Activated naive CD8-positive, alpha-beta T cell treated with anti-CD3 and anti-CD28 coated beads, Interleukin-2, amount 50 U/mL, for 24 hours (primary cell): ENCODE measurements around the gene FLG.

Experiments
- ATAC-seq: fragments of 150-1000 bp; cut with Tn5 transposase; one replicate; pipeline ENCODE4 v1.10.0; 2021
- DNase-seq: peaks from one replicate; pipeline ENCODE4 v3.0.0; 2021
- H3K27ac Mint-ChIP-seq: one replicate; pipeline ENCODE4 v1.8.0; 2021; ENCODE audit warnings: mild to moderate bottlenecking, mixed read lengths
- H3K27me3 Mint-ChIP-seq: one replicate; pipeline ENCODE4 v1.8.0; 2021; ENCODE audit warnings: mixed read lengths
- H3K36me3 Mint-ChIP-seq: one replicate; pipeline ENCODE4 v1.8.0; 2021; ENCODE audit warnings: low read depth, mixed read lengths
- H3K4me1 Mint-ChIP-seq: one replicate; pipeline ENCODE4 v1.8.0; 2021; ENCODE audit warnings: mixed read lengths
- H3K4me3 Mint-ChIP-seq: one replicate; pipeline ENCODE4 v1.8.0; 2021; ENCODE audit warnings: mild to moderate bottlenecking, moderate library complexity, mixed read lengths
- H3K9me3 Mint-ChIP-seq: one replicate; pipeline ENCODE4 v1.8.0; 2021; ENCODE audit warnings: mixed read lengths

FLG gene

DNA sequence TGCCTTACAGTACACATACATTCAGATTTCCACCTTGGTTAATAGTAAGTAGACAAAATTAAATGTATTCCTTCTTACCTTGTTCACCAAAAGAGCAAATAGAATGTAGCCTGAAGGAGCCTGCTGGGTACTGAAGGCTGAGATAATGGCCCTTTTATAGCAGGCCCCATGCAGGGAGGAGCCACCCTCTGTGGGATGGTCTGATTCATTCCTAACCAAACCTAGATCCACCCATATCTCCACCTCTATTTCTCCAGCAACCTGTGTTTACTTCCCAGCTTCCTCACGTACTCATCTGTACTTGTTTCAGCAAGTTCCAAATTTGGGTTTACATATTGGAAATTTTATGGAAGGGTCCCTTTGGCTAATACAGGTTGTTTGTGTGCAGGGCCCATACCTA lies at the start of gene FLG:
FLG (minus strand) TSS at position 129 of the 400 bp plus-strand sequence. CDS start 9,783 bp downstream, outside the sequence.
- DNase-seq (no peak), ATAC-seq (no peak)
- Mint-ChIP-seq H3K27me3 (peaks cover 3% of the 10 kb centered on the region), H3K4me1 (no peaks in the 10 kb centered on the region), H3K36me3 (no peaks in the 10 kb centered on the region), H3K9me3 (no peaks in the 10 kb centered on the region), H3K4me3 (no peak within 1 kb of the TSS), H3K27ac (no peak within 1 kb of the TSS)

DNA sequence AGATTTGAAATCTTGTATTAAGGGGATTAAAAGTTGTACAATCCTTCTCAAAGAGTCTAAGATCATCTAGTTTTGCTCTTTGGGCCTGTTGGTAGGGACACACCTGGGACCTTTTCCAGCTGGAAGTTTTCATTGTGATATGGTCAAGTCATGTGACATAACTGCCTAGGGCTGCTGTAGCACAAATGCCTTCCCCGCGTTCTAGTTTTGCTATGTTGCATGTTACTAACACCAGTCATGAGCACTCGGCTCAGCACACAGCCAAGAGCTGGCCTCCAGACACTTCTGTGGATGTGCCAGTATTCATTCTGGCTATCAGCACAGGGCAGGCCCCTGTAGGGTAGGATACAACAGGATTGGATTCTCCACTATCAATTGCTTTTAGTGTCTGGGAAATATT lies 49.4 kb upstream of the FLG start:
- Mint-ChIP-seq H3K36me3 (no peaks in the 10 kb centered on the region), H3K4me3 (no peak overlapping the region), H3K27ac (no peak overlapping the region), H3K9me3 (peaks cover 5% of the 10 kb centered on the region), H3K4me1 (no peaks in the 10 kb centered on the region), H3K27me3 (peaks cover 4% of the 10 kb centered on the region)
- DNase-seq (no peak), ATAC-seq (no peak)

DNA sequence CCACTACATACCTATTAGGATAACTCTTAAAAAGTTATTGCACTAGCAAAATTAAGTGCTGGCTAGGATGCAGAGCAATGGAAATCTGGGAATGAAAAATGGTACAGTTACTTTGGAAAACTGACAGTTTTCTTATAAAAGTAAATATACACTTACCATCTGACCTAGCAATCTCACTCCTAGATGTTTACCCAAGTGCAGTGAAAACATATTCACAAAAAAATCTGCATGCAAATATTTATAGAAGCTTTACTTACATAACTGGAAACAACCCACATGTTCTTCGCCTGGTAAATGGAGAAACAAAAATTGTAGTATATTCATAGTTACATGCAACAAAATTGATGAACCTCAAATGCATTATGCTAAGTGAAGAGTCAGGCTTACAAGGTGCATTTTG lies 47.6 kb upstream of the FLG start:
- Mint-ChIP-seq H3K4me3 (no peak overlapping the region), H3K27me3 (peaks cover 13% of the 10 kb centered on the region), H3K27ac (no peak overlapping the region), H3K36me3 (no peaks in the 10 kb centered on the region), H3K9me3 (peaks cover 10% of the 10 kb centered on the region), H3K4me1 (no peaks in the 10 kb centered on the region)
- ATAC-seq (no peak), DNase-seq (no peak)

DNA sequence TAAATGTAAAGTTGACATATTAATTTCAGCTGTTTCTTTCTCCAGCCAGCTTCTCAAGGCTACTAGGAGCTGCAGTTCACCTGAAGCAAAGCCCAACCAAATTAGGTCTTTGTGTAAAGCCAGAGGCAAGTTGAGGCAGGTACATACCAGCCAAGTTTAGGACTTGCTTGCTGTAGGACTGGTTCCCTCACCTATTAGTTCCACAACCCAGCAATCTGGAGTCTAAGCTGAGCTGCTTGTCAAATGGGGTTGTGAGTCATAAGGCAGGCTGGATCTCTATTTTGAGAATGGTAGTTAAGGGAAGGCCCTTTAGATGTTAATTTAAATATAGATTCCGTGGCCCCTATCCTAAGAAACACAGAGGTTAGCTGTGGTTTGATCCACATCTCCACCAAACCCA lies 42.4 kb upstream of the FLG start:
- no peaks in the 10 kb centered on the region for H3K4me1 Mint-ChIP-seq
- DNase-seq, result no peak
- H3K27me3 Mint-ChIP-seq, result peaks cover 14% of the 10 kb centered on the region
- peaks cover 10% of the 10 kb centered on the region for H3K9me3 Mint-ChIP-seq
- no peaks in the 10 kb centered on the region for H3K36me3 Mint-ChIP-seq
- H3K4me3 Mint-ChIP-seq, result no peak overlapping the region
- no peak for ATAC-seq
- no peak overlapping the region for H3K27ac Mint-ChIP-seq

DNA sequence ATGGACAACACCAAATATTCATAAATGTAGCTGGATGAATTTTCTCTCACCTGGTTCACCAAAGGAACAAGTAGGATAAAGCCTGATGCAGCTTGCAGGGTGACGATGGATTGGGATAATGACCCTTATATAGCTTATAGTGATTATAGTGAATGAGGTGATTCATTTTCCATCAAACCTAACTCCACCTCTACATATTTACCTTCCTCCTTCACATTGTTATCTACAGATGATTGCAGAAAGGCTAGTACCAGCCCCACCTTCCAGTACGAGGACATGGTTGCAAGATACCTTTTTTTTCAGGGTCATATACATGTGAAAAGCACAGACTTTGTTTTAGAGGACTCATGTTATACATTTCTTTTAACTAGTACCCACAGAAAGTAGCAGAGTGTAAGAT lies 34.9 kb upstream of the FLG start, which contains the start of gene FLG2:
FLG2 (minus strand) TSS at position 101 of the 400 bp plus-strand sequence. CDS start 1,122 bp downstream, outside the sequence.
- Mint-ChIP-seq H3K9me3 (no peaks in the 10 kb centered on the region), H3K27me3 (peaks cover 6% of the 10 kb centered on the region), H3K4me1 (no peaks in the 10 kb centered on the region), H3K27ac (no peak within 1 kb of the TSS), H3K36me3 (no peaks in the 10 kb centered on the region), H3K4me3 (no peak within 1 kb of the TSS)
- DNase-seq, result no peak
- no peak for ATAC-seq

DNA sequence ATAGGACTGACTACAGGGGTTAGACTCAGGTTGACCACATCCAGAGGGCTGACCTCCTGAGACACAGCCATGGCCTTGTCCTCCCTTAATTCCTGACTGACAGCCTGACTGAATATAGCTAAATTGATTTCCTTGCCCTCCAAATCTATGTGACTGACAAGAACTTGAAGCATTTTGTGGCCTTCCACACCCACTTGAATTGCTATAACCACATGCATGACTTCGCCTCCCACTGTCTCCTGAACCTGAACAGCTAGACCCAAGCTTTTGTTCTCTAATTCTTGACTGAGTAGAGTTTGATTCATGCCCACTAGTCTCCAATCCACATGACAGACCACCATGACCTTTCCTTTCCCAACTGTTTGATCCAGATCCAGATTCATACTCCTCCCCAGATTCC lies 31.7 kb upstream of the FLG start:
- no peak overlapping the region for H3K4me3 Mint-ChIP-seq
- no peaks in the 10 kb centered on the region for H3K36me3 Mint-ChIP-seq
- no peak for DNase-seq
- H3K9me3 Mint-ChIP-seq, result no peaks in the 10 kb centered on the region
- no peak overlapping the region for H3K27ac Mint-ChIP-seq
- no peaks in the 10 kb centered on the region for H3K4me1 Mint-ChIP-seq
- ATAC-seq, result no peak
- peaks cover 4% of the 10 kb centered on the region for H3K27me3 Mint-ChIP-seq

DNA sequence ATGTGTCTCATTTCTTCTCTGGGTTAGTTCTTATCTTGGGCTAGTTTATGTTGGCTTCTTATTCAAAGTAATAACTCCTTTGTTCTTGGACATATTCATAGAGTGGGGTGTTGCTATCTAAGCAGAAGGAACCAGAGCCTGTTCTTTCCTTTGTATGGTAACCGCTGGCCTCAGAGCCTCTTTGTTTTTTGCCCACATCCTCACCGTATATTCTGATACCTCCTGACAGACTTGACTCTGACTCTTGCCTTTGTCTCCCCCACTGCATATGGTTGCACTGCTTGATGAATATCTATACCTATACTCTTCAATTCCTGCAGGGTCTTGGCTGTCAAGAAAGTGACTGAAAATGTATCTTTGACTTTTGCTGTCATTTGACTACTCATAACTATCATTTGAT lies 24.6 kb upstream of the FLG start:
- no peak for DNase-seq
- Mint-ChIP-seq H3K36me3 (no peaks in the 10 kb centered on the region), H3K27me3 (peaks cover 12% of the 10 kb centered on the region), H3K9me3 (no peaks in the 10 kb centered on the region), H3K4me3 (no peak overlapping the region), H3K4me1 (peaks cover 3% of the 10 kb centered on the region), H3K27ac (no peak overlapping the region)
- no peak for ATAC-seq

DNA sequence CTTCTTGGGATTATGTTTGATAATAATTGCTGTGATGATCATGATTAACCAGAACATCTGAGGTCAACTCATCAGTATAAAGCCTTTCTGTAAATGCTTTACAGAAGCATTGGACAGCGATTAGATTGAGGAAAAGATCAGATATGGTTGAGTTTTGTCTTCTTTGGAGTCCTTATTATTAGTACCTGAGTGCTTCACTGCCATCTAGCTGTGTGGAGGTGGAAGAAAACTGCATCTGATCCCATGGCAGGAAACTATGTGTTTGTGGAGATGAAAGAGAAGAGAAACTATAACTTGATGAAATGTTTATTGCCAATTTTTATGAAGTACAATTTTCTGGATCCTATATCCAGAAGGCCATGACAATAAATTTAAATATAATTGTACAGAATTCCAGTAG lies 23.4 kb upstream of the FLG start:
- Mint-ChIP-seq H3K27ac (no peak overlapping the region), H3K4me1 (peaks cover 7% of the 10 kb centered on the region)

DNA sequence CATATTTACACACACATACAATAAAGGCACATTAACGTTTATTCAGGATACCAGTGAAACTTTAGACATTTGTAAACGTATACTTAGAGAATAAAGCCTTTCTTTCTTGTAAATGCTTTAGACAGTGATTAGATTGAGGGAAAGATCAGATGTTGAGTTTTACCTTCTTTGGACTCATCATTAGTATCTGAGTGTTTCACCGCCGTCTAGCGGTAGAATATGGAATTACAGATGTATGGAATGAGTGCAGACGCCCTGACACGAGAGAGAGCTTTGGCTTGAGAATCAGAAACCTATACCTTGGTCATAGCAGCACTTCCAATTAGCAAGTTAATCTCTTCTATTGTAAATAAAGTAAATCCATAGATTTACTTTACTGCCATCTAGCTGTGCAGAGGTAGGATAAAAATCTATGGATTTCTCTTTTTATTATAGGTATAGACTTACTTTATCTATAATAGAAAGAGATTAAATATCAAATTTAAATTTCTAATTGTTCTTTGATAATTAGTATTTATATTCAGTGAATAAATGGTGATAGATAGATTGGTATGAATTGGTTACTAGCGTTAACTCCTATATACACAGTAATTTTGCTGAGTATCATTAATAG lies 22.2 kb upstream of the FLG start:
- Mint-ChIP-seq H3K27ac (no peak overlapping the region), H3K36me3 (no peaks in the 10 kb centered on the region), H3K27me3 (peaks cover 17% of the 10 kb centered on the region), H3K4me1 (peaks cover 7% of the 10 kb centered on the region), H3K4me3 (no peak overlapping the region), H3K9me3 (no peaks in the 10 kb centered on the region)
- peak; percentile 44 for DNase-seq
- peak; percentile 43 for ATAC-seq

More for the DNA sequence above, 23.4 kb upstream of the FLG start:
- ATAC-seq, result no peak
- Mint-ChIP-seq H3K9me3 (no peaks in the 10 kb centered on the region), H3K4me3 (no peak overlapping the region), H3K36me3 (no peaks in the 10 kb centered on the region), H3K27me3 (peaks cover 14% of the 10 kb centered on the region)
- DNase-seq, result no peak

DNA sequence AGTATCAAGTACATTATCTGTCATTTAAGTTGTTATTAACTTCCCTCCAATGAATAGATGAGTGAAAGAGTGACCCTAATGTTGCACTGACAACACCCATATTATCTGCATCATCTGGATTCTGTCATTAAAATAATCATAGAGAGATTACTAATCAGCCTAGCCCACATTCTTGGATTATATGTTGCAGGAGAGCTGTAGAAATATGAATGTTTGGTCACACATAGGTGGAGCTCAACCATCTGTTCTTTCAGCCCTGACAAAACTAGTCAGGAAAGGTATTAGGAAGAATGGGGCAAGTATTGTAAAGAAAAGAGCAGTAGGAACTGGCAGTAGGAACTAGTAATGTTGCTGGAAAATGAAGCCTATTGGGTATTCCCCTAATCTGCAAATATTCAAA lies 19.4 kb upstream of the FLG start:
- Mint-ChIP-seq H3K36me3 (no peaks in the 10 kb centered on the region), H3K9me3 (no peaks in the 10 kb centered on the region), H3K4me1 (peaks cover 7% of the 10 kb centered on the region), H3K27ac (no peak overlapping the region), H3K4me3 (no peak overlapping the region), H3K27me3 (peaks cover 19% of the 10 kb centered on the region)
- DNase-seq (no peak), ATAC-seq (no peak)

DNA sequence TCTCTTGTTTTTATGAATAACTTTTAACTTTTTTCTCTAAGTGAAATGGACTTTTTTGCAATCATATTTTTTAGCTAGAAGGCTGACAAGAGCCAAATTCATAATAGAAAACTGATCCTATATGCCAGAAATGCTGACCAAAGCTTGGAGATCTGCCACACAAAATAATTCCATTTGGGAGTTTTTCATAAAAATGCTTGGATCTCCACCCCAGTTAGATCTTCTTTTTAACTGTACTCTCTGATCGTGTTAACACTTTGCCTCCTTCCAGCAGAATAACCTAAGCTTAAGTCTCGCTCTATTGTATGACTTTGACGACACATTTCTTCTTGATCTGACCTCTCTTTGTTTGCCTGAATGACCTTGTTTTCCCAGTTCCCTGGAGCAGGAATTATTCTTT lies 18.0 kb upstream of the FLG start:
- Mint-ChIP-seq H3K27me3 (peaks cover 19% of the 10 kb centered on the region), H3K36me3 (no peaks in the 10 kb centered on the region), H3K9me3 (no peaks in the 10 kb centered on the region), H3K4me3 (no peak overlapping the region), H3K27ac (no peak overlapping the region), H3K4me1 (peaks cover 7% of the 10 kb centered on the region)
- ATAC-seq, result no peak
- no peak for DNase-seq

DNA sequence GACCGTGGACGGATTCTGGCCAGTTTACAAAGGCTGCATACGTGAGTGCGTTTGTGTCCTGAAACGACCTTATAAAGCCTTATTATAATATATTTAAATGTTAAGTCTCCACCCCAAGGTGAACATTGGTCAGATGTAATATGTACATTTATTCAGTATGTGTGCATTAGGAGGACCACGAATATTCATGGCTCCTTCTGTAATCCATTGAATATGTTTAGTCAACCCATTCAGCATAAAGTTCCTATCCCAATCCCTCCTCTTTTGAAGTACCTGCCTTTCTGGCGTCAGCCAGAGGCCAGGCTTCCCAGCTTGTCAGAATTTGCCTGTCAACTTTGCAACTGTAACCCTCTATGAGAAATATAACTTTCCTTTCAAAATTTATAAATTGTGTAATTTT lies 10.4 kb upstream of the FLG start:
- DNase-seq (no peak), ATAC-seq (no peak)
- no peak overlapping the region for H3K4me3 Mint-ChIP-seq
- no peaks in the 10 kb centered on the region for H3K36me3 Mint-ChIP-seq
- H3K27me3 Mint-ChIP-seq, result peaks cover 11% of the 10 kb centered on the region
- H3K4me1 Mint-ChIP-seq, result no peaks in the 10 kb centered on the region
- no peaks in the 10 kb centered on the region for H3K9me3 Mint-ChIP-seq
- no peak overlapping the region for H3K27ac Mint-ChIP-seq

DNA sequence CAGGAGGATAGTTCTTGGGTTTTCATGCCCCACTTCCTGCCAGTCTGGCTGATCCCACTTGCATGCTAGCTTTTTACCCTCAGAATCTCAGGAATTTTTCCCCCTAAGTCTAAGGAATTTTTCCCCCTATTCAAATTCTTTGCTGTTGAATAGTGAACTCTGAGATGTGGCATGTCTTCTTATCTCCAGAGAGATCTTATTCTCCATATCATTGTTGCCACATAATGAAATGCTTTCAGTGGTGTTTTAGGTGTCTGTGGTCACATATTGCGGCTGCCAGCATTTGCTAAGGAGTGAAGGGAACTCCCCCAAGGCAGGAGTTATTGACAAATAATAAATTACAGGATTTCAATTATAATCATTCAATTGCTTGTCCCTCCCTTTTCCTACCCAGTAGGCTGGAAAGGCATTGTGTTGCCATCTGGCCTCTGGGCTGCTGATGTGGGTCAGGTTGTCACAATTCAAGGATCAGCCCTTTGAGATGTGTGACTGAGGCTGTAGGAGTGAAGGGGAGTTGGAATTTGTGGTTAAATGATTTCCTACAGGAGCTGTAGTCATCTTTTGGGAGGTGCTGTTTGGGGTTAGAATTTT lies 3.9 kb upstream of the FLG start:
- DNase-seq (no peak), ATAC-seq (no peak)
- Mint-ChIP-seq H3K4me3 (no peak overlapping the region), H3K27ac (no peak overlapping the region), H3K9me3 (no peaks in the 10 kb centered on the region), H3K27me3 (peaks cover 2% of the 10 kb centered on the region), H3K4me1 (no peaks in the 10 kb centered on the region), H3K36me3 (no peaks in the 10 kb centered on the region)

DNA sequence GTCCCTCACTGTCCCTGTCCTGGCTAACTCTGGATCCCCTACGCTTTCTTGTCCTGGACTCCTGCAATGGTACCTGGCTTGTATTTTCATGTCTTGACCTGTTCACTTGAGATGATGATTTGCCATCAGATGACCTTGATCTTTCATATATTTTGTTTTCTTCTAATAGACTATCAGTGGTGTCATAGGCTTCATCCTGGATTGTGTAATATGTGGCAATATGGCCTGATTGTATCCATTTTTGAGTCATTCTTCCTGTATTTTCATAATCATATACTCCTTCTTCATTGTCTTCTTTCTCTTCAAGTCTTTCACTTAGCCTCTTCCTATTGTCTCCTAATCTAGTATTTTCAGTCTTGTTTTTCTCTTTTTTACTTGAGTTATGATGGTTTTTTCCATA lies 11.1 kb downstream of the FLG start:
- no peaks in the 10 kb centered on the region for H3K4me1 Mint-ChIP-seq
- no peak for ATAC-seq
- no peak overlapping the region for H3K4me3 Mint-ChIP-seq
- DNase-seq, result no peak
- H3K9me3 Mint-ChIP-seq, result no peaks in the 10 kb centered on the region
- no peak overlapping the region for H3K27ac Mint-ChIP-seq
- H3K27me3 Mint-ChIP-seq, result no peaks in the 10 kb centered on the region
- peaks cover 1% of the 10 kb centered on the region for H3K36me3 Mint-ChIP-seq

DNA sequence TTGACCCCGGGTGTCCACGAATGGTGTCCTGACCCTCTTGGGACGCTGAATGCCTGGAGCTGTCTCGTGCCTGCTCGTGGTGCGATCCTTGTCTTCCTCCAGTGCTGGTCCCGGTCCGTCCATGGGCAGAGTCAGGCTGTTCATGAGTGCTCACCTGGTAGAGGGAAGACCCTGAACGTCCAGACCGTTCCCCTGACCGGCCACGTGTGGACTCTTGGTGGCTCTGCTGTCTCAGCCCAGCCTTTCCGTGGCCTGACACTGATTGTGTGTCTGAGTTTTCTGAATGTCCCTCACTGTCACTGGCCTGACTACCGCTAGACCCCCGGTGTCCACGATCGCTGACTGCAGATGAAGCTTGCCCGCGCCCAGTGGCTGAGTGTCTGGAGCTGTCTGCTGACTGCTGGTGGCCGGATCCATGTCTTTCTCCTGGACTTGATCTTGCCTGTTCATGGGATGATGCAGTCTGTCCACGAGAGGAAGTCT lies 11.7 kb downstream of the FLG start:
- DNase-seq, result no peak
- no peak overlapping the region for H3K4me3 Mint-ChIP-seq
- no peaks in the 10 kb centered on the region for H3K27me3 Mint-ChIP-seq
- no peak overlapping the region for H3K27ac Mint-ChIP-seq
- H3K9me3 Mint-ChIP-seq, result peaks cover 2% of the 10 kb centered on the region
- H3K4me1 Mint-ChIP-seq, result no peaks in the 10 kb centered on the region
- H3K36me3 Mint-ChIP-seq, result peaks cover 1% of the 10 kb centered on the region
- no peak for ATAC-seq
